Calu3 (cell line): Measurements from ENCODE around the gene NOVA2. TPM values are rescaled to one million over a fixed set of nuclear protein-coding genes. Genes with fewer than 3 reads are reported as not detected.
A peak's percentile ranks its signal among the peaks of the same experiment; 100 is the strongest.

ENCODE experiments used
- BruUV-seq: library from RNA; stranded (reverse); fragments of 400-500 nt; replicated peaks from 2 replicates; lab custom pipeline; 2021; lab: Mats Ljungman, UMichigan
- CTCF ChIA-PET: fragments of 300-600 bp; sonication (Branson Sonifier 250); formaldehyde crosslinking; loops from one replicate; lab custom pipeline; 2022; ENCODE audit warnings: antibody characterized with exemption; lab: Charles Lee
- DNase-seq: peaks from one replicate; pipeline ENCODE4 v3.0.0; 2022
- H3K27ac Mint-ChIP-seq: one replicate; pipeline ENCODE4 v1.8.0; 2022; ENCODE audit warnings: mixed read lengths; ENCODE audit not compliant: unreplicated experiment
- H3K27me3 Mint-ChIP-seq: one replicate; pipeline ENCODE4 v1.8.0; 2022; ENCODE audit warnings: mixed read lengths; ENCODE audit not compliant: unreplicated experiment
- H3K36me3 Mint-ChIP-seq: one replicate; pipeline ENCODE4 v1.8.0; 2022; ENCODE audit warnings: mild to moderate bottlenecking, moderate library complexity, mixed read lengths; ENCODE audit not compliant: insufficient read depth, unreplicated experiment
- H3K4me1 Mint-ChIP-seq: one replicate; pipeline ENCODE4 v1.8.0; 2022; ENCODE audit warnings: mild to moderate bottlenecking, low read depth, mixed read lengths; ENCODE audit not compliant: unreplicated experiment
- H3K4me3 Mint-ChIP-seq: one replicate; pipeline ENCODE4 v1.8.0; 2022; ENCODE audit warnings: mild to moderate bottlenecking, low read depth, moderate library complexity, mixed read lengths; ENCODE audit not compliant: unreplicated experiment
- H3K9me3 Mint-ChIP-seq: one replicate; pipeline ENCODE4 v1.8.0; 2022; ENCODE audit warnings: low read depth, mixed read lengths; ENCODE audit not compliant: unreplicated experiment
- intact Hi-C: fragments of 100-400 bp; cut with micrococcal nuclease; formaldehyde crosslinking; loops from one replicate; pipeline ENCODE4 v1.10.0; 2022; ENCODE audit not compliant: unreplicated experiment
- total RNA-seq: library from RNA; stranded (reverse); gene quantifications from 2 replicates; pipeline ENCODE4 v1.2.3, GENCODE V29; 2022
- TF ChIP-seq, protein P1 (sequence below): fragments of 200-600 bp; IDR thresholded peaks from one replicate; pipeline ENCODE4 v1.8.0; 2022; ENCODE audit warnings: antibody characterized with exemption; ENCODE audit not compliant: unreplicated experiment

Gene NOVA2
- total RNA-seq, 1 experiment from 2014 or later: not detected

DNA sequence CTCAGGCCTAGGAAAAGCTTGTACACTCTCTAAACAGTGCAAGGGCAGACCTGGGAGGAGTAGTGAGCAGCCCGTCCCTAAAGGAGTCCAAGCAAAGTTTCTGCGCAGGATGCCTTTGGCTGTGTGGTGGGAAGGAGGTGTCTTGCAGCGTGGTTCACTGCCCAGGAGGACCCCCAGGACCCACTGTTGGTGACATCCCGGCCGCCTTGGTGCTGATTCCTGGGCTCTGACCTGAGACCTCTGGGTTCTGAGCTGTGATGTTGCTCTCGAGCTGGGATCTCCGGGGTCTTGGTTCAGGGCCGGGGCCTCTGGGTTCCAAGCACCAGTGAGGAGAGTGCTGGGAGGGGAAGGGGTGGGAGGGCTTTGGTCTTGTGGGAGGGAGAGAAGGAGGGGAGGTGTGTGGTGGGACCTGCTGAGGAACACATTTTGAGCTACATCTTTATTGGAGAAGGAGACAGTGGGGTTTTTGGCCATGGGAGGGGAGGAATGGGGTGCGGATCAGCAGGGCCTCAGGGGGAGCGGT, 45.1 kb upstream of the NOVA2 start:
- Mint-ChIP-seq H3K36me3 (peaks cover 11% of the 10 kb centered on the region), H3K9me3 (no peaks in the 10 kb centered on the region), H3K27me3 (peaks cover 27% of the 10 kb centered on the region), H3K27ac (no peak overlapping the region), H3K4me1 (peaks cover 21% of the 10 kb centered on the region), H3K4me3 (no peak overlapping the region)
- no peak for DNase-seq
- TF ChIP-seq, protein P1, sequence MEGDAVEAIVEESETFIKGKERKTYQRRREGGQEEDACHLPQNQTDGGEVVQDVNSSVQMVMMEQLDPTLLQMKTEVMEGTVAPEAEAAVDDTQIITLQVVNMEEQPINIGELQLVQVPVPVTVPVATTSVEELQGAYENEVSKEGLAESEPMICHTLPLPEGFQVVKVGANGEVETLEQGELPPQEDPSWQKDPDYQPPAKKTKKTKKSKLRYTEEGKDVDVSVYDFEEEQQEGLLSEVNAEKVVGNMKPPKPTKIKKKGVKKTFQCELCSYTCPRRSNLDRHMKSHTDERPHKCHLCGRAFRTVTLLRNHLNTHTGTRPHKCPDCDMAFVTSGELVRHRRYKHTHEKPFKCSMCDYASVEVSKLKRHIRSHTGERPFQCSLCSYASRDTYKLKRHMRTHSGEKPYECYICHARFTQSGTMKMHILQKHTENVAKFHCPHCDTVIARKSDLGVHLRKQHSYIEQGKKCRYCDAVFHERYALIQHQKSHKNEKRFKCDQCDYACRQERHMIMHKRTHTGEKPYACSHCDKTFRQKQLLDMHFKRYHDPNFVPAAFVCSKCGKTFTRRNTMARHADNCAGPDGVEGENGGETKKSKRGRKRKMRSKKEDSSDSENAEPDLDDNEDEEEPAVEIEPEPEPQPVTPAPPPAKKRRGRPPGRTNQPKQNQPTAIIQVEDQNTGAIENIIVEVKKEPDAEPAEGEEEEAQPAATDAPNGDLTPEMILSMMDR: no peak
- no TSS peak for BruUV-seq
- CTCF ChIA-PET: interaction anchor here (0.6 kb wide), 1 partner anchor 94 kb away, joined by 5 read pairs; no protein-coding TSS in a partner anchor
- intact Hi-C loops: no loop called here

DNA sequence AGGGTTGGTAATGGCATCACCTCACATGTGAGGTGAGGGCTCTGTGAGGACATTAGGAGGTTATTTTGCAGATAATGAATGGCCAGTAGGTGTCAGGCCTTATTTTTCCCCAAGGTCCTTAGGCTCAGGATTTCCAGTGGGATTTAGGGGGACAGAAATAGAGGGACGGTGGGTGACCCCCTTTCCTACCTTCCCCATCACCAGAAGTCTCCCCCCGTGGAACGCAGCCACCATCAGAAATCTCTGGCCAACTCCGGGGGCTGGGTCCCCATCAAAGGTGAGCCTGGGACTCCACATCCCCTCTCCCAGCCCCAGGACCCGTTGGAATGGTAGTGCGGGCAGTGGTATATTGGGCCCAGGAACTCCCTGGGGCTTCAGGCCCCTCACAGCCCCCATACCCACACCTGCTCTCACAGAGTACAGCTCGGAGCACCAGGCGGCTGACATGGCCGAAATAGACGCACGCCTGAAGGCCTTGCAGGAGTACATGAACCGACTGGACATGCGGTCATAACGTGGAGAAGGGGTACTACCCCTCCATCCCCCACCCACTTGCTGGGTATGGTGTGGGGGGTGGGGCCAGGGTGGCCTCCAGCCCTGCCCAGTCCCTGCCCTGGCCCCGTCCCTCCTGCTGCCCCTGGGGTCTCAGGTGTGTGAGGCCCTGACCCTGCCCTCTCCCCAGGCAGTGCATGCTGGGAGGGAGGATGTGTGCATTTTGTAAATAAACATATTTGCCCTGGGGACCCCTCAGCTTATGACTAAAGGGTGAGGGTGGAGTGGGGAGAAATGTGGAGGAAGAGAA, 44.4 kb upstream of the NOVA2 start:
- Mint-ChIP-seq H3K4me1 (peaks cover 21% of the 10 kb centered on the region), H3K27me3 (peaks cover 27% of the 10 kb centered on the region), H3K4me3 (no peak overlapping the region), H3K9me3 (no peaks in the 10 kb centered on the region), H3K36me3 (peaks cover 11% of the 10 kb centered on the region), H3K27ac (no peak overlapping the region)
- CTCF ChIA-PET: no interaction called here
- TF ChIP-seq, protein P1: no peak
- intact Hi-C loops: no loop called here
- no TSS peak for BruUV-seq
- no peak for DNase-seq

DNA sequence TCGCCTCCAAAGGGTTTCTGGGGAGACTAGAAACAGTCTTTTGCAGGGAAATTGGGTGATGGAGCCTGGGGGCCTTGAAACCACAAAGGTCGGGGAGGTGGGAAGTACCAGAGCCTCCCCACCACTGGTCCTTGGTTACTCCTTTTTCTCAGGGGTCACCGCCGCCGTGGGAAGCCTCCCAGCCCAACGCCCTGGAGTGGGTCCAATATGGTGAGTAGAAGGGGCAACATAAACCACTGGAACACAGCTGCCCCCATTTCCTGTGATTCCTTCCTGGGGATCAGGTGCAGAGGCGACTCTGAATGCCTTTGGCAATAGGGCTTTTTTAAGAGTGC, 43.4 kb upstream of the NOVA2 start:
- no TSS peak for BruUV-seq
- no peak for DNase-seq
- Mint-ChIP-seq H3K36me3 (peaks cover 15% of the 10 kb centered on the region), H3K9me3 (no peaks in the 10 kb centered on the region), H3K4me3 (peak overlapping the region; percentile 87), H3K27ac (no peak overlapping the region), H3K4me1 (peaks cover 21% of the 10 kb centered on the region), H3K27me3 (peaks cover 27% of the 10 kb centered on the region)
- TF ChIP-seq, protein P1: peak; percentile 42
- CTCF ChIA-PET: interaction anchor here (0.6 to 1.6 kb wide), 12 partner anchors 10 to 304 kb away, joined by 3 to 9 read pairs (median 4); partner anchors contain the start of genes CCDC61, MYPOP and SYMPK
- intact Hi-C loops: no loop called here

GRCh38 chr19:46016426-46017094, 42.9 kb upstream of the NOVA2 start:
- peaks cover 27% of the 10 kb centered on the region for H3K27me3 Mint-ChIP-seq
- H3K36me3 Mint-ChIP-seq: peaks cover 20% of the 10 kb centered on the region
- BruUV-seq: no TSS peak
- H3K27ac Mint-ChIP-seq: peak overlapping the region; percentile 75
- DNase-seq: peak; percentile 93
- no peaks in the 10 kb centered on the region for H3K9me3 Mint-ChIP-seq
- H3K4me1 Mint-ChIP-seq: peaks cover 21% of the 10 kb centered on the region
- TF ChIP-seq, protein P1: peak; percentile 79
- CTCF ChIA-PET: interaction anchor here (0.6 to 1.6 kb wide), 12 partner anchors 10 to 304 kb away, joined by 3 to 9 read pairs (median 4); partner anchors contain the start of genes CCDC61, MYPOP and SYMPK
- H3K4me3 Mint-ChIP-seq: peak overlapping the region; percentile 87
- intact Hi-C loops: no loop called here
